ENCODE results near the gene LRRC51. TPM values are rescaled to one million over a fixed set of nuclear protein-coding genes. Genes with fewer than 3 reads are reported as not detected.

Gene LRRC51
- total RNA-seq, 2 donors from 2014 or later: 4.0 to 7.6 TPM

GRCh38 chr11:72122607-72123006 lies 42.0 kb downstream of the LRRC51 start:
- no peaks in the 10 kb centered on the region for H3K4me1 ChIP-seq

GRCh38 chr11:72123117-72123653 lies 42.5 kb downstream of the LRRC51 start:
- DNase-seq (ENCODE audit: low spot score): no peak
- no peaks in the 10 kb centered on the region for H3K27me3 ChIP-seq
- no peaks in the 10 kb centered on the region for H3K4me1 ChIP-seq
- no peak overlapping the region for H3K27ac ChIP-seq
- no peak overlapping the region for H3K4me3 ChIP-seq
- H3K36me3 ChIP-seq: no peaks in the 10 kb centered on the region
- no peaks in the 10 kb centered on the region for H3K9me3 ChIP-seq
- TF ChIP-seq CTCF (IDR thresholded peaks at IDR 0.05): no peak

More at GRCh38 chr11:72122607-72123006, 42.0 kb downstream of the LRRC51 start:
- Histone ChIP-seq H3K4me3 (no peak overlapping the region), H3K36me3 (no peaks in the 10 kb centered on the region), H3K27ac (no peak overlapping the region), H3K9me3 (no peaks in the 10 kb centered on the region), H3K27me3 (no peaks in the 10 kb centered on the region)
- no peak for DNase-seq (ENCODE audit: low spot score)
- no peak for TF ChIP-seq CTCF (IDR thresholded peaks at IDR 0.05)

- H3K27ac ChIP-seq: no peak overlapping the region
- no peaks in the 10 kb centered on the region for H3K9me3 ChIP-seq
- H3K4me3 ChIP-seq: no peak overlapping the region
- H3K4me1 ChIP-seq: no peaks in the 10 kb centered on the region
- H3K36me3 ChIP-seq: no peaks in the 10 kb centered on the region
- TF ChIP-seq CTCF (IDR thresholded peaks at IDR 0.05): no peak
- no peak for DNase-seq (ENCODE audit: low spot score)
- no peaks in the 10 kb centered on the region for H3K27me3 ChIP-seq
Observed at GRCh38 chr11:72124046-72124445, 43.4 kb downstream of the LRRC51 start.

- no peak for DNase-seq (ENCODE audit: low spot score)
- no peak overlapping the region for H3K4me3 ChIP-seq
- H3K27me3 ChIP-seq: no peaks in the 10 kb centered on the region
Observed at GRCh38 chr11:72125956-72126355, 45.3 kb downstream of the LRRC51 start.

GRCh38 chr11:72127923-72128322 lies 47.3 kb downstream of the LRRC51 start:
- DNase-seq (ENCODE audit: low spot score): no peak
- H3K9me3 ChIP-seq: no peaks in the 10 kb centered on the region
- no peak for TF ChIP-seq CTCF (IDR thresholded peaks at IDR 0.05)
- H3K4me1 ChIP-seq: no peaks in the 10 kb centered on the region
- H3K27ac ChIP-seq: no peak overlapping the region
- no peaks in the 10 kb centered on the region for H3K27me3 ChIP-seq
- H3K36me3 ChIP-seq: no peaks in the 10 kb centered on the region
- H3K4me3 ChIP-seq: no peak overlapping the region

More at GRCh38 chr11:72125956-72126355, 45.3 kb downstream of the LRRC51 start:
- no peak overlapping the region for H3K27ac ChIP-seq
- H3K9me3 ChIP-seq: no peaks in the 10 kb centered on the region
- H3K36me3 ChIP-seq: no peaks in the 10 kb centered on the region
- TF ChIP-seq CTCF (IDR thresholded peaks at IDR 0.05): no peak
- H3K4me1 ChIP-seq: no peaks in the 10 kb centered on the region

GRCh38 chr11:72129381-72129780 lies 48.7 kb downstream of the LRRC51 start:
- Histone ChIP-seq H3K27me3 (no peaks in the 10 kb centered on the region), H3K27ac (no peak overlapping the region), H3K36me3 (no peaks in the 10 kb centered on the region), H3K4me3 (no peak overlapping the region), H3K9me3 (no peaks in the 10 kb centered on the region), H3K4me1 (no peaks in the 10 kb centered on the region)
- DNase-seq (ENCODE audit: low spot score): no peak
- TF ChIP-seq CTCF (IDR thresholded peaks at IDR 0.05): no peak

Data from right atrium auricular region (tissue), 2 donors.